NCI-H446 treated with DMSO at 0.1 percent for 48 hours (cell line): Measurements from ENCODE around the gene HRH3.

ENCODE experiments used
- DNase-seq: peaks from one replicate; lab custom pipeline; 2025; lab: John Stamatoyannopoulos, UW

Gene HRH3

DNA sequence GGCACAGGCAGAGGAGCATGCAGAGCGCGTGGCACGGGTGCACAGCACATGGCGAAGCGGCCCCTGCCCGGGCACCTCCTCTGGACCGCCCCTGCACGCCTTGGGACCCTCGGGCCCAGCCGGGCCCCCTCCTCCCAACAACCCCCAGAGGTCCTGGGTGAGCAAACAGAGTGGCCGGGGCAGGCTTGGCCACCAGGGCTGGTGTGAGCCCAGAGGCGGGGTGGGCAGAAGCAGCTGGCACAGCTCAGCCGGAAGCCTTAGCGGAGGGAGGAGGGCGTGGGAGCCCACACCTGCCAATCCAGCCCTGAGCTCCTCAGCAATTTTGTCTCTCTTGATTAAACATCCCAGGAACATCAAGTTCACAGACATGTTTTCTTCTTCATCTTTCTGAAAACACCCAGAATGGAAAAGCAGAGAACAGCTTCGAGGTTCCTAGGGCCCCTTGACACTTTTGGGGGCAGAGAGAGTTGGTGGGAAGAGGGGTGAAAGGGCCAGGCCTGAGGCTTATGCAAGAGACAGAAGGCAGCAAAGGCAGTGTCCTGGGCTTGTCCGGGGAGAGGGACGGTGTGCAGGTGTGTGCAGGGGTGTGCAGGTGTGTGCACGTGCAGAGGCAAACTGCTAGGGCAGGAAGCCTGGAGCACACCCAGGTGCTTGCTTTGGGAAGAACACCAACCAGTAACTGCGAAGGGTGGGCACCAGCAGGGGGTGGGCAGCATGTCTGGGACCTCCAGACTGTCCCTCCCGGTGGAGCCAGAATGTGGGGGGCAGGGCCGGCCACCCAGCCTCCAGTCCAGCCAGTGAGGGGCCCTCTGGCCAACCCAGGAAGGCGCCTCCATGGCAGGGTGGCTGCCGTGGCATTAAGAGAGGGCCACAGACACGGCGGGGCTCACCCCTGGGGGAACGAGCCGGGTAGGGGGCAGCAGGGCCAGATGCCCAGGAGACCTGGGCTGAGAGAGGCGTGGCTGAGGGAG is 4.8 kb downstream of the HRH3 start:
- no peak for DNase-seq

DNA sequence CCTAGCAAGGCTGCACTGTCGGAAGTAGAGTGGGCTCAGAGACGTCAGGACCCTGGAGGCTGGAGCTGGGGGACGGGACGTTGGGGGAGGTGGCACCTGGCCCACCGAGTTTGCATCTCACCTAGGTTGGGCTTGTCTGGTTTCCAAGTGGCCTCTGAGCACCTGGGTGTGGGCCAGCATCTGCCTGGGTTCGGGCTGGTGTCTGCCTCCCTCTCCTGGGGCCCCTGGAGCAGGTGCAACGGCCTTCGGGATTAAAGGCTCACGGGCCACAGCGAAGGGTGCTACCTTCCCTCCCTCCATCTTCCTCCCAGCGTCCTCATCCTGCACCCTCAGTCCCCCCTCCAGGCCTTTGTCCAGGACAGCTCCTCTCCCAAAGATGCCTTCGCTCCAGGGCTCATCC is 6.0 kb downstream of the HRH3 start:
- DNase-seq = no peak

DNA sequence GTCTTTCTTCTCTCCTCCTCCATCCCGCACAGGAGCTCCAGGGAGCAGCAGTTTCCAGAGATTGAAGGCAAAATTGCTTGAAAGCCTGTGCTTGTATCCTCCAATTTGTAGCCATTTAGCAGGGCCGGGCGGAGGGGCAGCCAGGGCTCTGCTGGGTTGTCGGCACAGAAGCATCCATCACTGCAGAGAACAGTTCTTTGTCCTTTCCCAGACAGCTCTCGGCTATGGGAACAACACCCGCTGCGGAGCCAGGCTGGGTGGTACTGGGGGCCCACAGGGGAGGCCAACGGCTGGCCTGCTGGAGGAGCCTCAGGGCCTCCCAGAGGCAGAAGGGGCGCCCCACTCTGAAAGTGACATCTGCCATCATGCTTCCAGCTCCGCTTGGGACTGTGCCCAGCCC is 7.8 kb downstream of the HRH3 start:
- DNase-seq = no peak

DNA sequence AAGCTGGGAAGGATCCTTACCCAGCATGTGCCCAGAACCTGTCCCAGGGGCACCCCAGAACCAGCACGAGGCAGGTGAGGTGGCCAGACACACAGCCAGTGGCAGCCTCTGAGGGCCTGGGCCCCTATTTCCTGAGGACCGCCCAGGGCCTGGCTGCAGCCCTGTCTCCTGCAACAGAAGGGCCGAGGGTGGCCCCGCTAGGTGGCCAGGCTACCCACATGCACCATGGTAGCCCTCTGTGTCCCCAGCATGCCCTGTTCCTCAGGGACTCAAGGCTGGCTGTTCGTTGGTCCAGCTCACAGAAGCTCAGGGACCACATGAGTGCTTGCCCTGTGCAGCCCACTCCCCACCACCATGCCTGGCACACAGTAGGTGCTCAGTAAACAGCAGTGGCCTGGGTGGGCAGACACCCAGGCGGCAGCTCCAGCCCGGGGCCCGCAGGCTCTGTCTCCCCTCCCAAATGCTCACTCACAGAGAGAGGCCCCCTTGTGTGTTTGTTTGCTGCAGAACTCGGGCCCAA is 8.2 kb downstream of the HRH3 start:
- DNase-seq = no peak

DNA sequence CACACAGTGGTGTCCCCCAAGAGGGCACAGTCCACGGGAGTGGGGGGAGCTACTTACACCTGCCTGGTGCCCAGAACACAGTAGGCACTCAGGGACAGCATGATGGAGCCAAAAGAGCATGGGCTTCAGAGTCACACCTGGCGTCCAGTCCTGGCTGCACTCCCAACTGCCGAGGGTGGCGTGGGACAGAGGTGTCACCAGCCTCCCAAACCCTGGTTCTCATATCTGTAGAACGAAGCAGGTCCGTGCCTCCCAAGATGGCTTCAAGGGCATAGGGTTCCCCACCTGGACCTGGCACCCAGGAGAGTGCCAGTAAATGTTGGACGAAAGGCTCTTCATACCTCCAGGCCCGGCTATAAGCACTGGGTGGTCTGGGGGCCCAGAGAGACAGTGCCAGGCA is 8.9 kb downstream of the HRH3 start:
- no peak for DNase-seq

DNA sequence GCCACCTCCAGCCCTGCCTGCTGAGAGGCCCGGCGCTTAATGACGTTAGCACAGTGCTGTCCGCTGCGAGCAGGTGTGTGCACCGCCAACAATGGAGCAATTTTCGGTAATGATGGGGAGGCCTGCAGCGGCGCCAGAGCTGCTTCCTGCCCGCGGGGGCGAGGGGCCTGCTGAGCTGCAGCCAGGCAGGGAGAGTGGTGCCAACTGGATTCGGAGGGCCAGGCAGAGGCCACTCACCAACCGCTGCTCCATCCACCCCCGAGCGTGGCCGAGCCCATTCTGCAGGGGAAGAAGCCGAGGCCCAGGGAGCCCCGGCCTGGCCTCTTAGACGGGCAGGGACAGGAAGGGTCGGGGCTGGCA is 9.6 kb downstream of the HRH3 start:
- DNase-seq = no peak

DNA sequence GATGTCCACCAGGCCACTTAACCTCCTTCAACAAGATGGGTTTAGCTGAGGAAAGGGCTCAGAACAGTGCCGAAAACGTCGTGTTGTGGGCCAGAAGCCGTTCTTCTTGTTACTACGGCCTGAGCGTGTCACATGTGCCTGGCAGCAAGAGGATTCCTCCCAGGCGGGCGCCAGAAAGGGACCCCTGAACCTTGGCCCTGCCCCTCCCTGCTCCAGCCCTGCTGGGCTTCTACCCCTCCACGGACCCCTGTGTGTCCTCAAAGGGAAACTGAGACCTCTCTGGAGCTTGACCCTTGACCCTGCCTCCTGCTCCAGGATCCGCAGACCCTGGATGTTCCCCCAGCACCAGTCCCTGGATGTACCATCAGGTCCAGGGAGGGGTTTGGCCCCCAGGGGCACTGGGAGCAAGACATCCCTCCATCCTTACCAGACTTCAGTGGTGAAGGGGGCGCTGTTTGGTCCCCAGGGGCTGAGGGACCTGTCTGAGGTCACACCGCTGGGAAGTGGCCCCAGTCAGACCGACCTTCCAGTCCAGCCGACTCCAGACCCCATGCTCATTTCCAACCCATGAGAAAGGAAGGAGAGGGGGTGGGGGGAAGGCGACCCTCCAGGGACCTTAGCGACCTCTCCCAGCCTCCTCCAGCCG is 10.1 kb downstream of the HRH3 start:
- DNase-seq = no peak

DNA sequence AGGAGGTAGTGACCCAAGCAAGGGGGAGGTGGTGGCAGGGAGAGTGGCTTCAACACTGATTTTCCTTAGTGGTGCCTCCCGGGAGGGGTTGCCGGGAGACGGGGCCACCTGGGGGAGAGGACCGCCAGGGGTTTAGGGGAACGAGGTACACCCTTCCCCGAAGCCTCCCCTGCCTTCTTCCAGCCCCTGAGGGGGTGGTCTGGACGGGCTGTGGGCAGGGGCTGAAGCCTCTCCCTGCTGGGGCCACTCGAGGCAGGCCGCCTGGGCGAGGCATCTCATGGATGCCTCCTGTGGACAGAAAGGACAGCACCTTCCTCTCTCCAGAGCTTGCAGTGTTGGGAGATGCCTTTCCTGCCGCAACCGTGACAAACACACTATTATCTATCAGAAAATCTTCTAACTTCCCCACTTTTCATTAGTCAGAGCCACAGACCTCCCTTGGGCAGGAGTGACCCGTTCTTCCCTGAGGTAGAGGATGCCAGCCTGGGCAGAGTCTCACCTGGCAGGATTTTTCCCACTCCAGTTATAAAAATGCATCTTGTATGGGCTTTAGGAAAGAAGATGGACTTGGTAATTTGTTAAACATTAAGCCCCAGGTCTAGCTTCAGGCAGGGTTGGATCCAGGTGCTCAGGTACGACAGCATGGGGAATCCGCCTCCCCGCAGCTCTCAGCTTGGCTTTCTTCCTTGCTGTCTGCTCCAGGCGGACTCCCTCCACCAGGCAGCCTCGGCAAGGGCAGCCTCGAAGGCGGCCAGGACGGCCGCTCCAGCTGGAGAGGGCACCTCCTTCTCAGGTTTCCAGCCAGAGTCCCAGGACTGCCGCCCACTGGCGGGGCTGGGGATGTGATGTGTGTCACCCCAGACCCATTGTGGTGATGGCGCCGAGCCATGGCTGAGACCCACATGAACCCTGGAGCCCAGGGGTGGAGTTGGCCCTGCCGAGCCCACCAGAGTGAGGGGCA is 11.0 kb downstream of the HRH3 start:
- no peak for DNase-seq

DNA sequence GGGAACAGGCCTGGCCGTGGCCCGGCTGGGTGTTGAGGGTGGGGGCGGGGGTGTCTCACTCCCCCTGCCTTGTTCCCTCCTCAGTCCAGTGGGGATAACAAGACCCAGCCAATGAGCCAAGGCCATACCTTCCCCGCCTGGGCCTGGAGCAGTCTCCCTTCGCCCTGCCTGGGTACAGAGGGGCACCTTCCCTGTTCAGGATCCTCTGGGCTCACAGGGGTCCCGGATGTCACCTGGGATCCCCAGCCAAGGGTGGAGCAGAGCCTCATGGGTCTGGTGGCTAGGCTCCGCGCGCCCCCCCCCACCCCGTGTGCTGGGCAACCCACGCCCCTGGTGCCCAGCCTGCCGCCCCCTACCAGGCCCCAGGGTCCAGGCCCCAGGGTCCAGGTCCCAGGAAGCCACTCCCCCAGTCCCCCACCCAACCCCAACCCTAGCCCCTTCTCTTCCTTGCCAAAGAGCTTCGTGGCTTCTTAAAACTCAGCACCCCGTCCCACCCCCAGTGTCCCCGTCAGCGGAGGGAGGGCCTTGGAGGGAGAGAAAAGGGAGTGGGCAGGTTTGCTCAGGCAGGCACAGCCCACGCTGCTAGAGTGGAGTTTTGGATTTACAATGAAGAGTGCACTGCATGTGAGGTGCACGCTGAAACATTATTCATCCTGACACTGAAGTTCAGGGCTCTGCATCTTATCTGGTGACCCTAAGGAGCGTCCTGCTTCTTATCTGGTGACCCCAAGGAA is 11.8 kb downstream of the HRH3 start:
- DNase-seq = no peak

DNA sequence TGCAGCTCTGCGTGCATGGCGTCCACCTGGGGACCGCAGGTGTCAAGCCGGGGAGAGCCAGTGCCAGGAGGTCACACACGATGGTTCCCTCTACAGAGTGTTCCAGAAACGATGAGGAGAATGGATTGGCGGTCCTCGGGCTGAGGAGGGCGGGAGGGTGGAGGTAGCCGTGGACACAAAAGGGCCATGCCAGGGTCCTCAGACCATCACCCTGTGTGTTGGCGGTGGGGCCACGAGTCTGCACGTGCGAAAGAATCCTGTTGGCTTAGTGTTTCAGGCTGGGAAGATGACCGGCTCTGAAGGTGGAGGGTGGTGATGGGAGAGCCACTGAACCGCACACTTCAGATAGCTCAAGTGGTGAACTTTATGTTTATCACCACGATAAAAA is 13.7 kb downstream of the HRH3 start:
- no peak for DNase-seq

DNA sequence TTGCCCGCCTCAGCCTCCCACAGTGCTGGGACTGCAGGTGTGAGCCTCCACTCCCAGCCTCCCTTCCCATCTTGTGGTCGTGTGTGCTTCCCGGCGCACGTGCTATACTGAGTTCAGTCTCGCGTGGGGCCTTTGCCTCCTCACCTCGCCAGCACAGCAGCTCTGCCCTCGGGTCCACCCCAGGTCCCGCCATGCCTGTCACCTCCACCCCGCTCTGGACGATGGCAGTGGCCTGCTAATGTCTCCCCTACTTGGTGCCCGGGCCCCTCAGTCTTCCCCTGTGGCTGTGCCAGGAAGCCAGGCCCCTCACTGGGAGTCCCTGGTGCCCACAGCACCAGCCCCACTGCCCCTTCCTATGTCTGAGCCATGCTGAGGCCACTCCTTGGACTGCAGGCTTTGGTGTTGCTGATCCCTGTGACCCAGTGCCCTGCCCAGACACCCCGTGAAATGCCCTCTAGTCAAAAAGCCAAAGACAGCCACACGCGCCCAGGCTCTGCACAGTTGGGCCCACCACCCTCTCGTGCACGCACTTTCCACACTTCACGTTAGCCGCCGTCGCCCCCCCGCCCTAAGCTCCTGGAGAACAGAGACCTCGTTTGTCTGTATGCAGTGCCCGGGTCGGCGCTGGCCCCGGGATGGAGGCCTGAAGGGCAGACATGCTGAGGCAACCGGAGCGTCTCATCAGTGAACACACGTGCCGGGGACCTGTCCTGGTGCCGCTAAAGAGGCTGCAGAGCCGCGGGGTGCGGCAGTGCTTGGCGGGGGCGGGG is 14.3 kb downstream of the HRH3 start:
- DNase-seq = no peak

DNA sequence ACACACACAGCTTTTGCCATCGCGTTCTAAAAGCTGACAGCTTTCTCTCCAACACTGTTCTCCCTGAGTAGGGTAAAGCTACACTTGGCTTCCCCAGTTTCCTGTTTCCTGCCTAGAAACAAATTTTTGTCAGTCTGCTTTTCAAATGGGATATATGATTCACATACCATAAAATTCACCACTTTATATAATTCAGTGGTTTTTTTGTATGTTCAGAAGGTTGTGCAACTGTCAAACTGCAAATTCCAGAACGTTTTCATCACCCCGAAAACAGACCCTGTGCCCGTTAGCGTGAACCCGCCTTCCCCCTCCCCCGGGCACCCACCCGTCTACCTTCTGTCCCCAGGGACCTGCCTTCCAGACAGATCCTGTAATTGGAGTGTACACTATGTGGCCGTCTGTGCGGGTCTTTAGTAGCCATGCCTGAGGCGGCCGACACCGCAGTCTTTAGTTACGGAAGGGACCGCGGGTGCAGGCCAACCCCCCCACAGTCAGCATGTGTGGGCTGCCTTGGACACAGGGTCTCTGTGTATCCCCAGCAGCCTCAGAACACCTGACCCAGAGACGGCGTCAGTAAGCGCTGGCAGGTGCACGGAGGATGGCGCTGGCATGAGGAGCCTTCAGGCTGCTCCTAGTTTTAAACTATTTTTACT is 16.6 kb downstream of the HRH3 start:
- DNase-seq = no peak

DNA sequence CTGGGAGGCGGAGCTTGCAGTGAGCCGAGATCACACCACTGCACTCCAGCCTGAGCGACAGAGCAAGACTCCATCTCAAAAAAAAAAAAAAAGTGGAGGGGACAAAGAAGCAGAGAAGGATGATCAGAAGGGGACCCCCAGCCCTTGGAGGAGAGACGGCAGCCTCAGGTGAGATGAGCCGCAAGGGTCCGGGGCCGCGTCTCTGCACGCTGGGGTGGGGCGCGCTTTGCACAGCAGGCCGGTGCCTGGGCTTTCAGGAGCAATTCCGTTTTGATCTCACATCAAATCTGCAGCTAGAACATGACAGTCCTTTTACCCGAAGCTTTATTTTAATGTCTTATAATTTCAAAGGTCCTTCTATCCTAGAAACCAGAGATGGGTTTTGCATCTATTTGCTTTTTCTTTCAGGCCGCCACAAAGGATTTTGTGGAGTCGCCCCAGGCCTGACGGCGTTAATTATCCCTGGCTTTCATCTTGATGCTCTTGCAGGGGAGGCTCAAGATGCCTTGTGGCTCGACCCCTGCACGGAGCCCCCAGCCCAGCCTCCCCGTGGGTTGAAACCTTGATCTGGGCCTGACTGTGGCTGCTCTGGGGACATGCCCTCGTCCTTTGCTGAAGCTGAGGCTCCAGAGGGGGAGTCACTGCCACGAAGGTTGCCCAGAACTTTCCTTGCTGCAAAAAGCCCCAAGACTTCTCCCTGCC is 17.3 kb downstream of the HRH3 start:
- no peak for DNase-seq

DNA sequence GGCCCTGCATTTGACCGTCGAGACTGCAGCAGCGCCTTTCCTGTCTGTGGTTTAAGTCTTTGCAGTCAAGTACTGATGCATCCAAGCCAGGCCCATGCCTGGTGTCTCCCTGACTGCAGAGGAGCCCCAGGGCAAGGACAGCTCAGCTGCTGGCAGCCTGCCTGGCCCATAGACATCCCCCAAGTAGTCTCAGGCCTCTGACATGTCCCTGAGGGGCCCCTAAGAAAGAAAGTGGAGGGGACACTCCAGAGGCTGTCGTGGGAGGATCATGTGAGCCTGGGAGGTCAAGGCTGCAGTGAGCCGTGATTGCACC is 18.0 kb downstream of the HRH3 start:
- DNase-seq = no peak

DNA sequence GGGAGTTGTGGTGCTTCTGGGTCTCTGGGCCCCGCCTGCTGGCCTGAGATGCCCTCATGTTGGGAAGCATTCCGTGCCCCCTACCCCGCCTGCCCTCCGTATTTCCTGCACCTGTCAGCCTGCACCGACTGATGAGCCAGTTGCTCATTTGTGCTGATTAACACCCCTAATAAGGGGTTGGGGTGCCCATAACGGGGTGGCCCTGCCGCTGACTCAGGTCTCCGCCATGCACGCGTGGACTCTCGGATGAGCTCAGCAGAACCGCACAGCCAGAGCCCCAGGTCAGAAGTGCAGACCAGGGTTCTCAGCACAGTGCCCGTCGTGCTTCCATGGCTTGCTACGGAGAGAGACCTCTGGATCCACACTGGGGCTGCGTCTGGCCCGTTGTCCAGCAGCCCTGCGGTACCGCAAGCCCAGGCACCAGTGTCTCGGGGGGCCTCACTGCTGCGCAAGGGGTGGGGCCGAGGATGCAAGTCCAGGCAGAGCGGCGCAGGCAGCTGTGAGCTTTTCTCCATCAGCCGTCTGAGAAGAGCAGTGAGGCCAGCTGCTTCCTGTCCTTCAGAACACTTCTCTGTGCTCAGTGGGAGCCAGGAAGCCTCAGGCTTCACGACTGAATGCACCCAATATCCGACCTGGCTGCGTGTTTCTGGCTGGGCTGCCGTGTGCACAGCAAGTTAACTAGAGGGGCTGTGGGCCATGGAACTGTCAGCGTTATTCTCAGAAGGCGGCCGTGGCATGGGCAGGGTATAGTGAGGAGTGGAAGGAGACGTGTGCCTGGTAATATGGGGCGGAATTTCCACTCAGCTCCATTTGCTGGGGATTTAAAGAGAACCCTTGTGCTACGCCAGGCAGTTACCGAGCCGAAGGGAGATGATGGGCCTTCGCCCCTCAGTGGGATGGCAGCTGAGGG is 18.6 kb downstream of the HRH3 start:
- DNase-seq = no peak

DNA sequence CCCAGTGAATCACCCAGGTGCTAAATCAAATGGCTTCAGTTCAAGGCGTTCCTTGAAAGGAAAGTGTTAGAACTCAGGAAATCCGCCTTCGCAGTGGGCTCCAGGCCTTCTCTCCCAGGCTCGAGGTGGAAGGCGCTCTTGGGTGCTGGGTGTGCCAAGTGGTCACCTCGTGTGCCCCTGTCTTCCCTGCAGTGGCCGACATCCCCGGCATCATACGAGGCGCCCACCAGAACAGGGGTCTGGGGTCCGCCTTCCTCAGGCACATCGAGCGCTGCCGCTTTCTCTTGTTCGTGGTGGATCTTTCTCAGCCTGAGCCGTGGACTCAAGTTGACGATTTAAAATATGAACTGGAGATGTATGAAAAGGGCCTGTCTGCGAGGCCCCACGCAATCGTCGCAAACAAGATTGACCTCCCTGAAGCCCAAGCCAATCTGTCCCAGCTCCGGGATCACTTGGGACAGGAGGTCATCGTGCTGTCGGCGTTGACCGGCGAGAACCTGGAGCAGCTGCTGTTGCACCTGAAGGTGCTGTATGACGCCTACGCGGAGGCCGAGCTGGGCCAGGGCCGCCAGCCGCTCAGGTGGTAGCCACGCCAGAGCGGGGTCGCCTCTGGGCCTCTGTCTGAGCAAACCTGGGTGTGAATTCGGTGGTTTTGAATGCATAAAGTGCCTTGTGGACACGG is 19.4 kb downstream of the HRH3 start:
- DNase-seq = no peak

DNA sequence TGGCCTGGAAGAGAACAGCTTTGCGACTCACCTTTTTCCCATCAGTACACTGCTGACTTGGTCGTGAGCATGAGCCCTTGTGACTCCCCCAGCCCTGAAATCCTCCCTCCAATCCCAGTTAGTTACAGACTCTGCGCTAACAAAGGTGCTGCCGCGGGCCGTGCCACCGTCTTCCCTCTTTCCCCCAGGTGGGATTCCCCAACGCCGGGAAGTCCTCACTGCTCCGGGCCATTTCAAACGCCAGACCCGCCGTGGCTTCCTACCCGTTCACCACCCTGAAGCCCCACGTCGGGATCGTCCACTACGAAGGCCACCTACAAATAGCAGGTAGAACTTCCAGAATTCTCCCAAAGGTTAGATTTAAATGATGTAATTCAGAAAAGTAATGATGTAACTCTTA is 21.1 kb downstream of the HRH3 start:
- DNase-seq = no peak

DNA sequence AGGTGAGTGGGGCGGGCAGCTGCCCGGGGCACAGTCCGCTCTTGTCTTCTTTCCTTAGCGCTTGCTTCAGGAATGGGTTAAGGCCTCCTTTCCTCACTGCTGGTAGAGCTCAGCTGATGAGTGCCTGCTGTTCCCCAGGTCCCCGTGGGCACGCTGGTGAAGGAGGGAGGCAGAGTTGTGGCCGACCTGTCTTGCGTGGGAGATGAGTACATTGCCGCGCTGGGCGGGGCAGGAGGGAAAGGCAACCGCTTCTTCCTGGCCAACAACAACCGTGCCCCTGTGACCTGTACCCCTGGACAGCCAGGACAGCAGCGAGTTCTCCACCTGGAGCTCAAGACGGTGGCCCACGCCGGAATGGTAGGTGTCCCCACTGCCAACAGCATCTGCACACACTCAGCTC is 21.6 kb downstream of the HRH3 start:
- DNase-seq = no peak
